LHCN-M2 (cell line): Measurements from ENCODE around the gene MAMDC2. TPM values are rescaled to one million over a fixed set of nuclear protein-coding genes. Genes with fewer than 3 reads are reported as not detected.
A peak's percentile ranks its signal among the peaks of the same experiment; 100 is the strongest.

Experiments
- DNase-seq: peaks from one replicate; pipeline ENCODE4 v3.0.0-alpha.2; 2012; ENCODE audit warnings: low read depth
- total RNA-seq: library from RNA; depleted of rRNA; stranded (reverse); fragments of >200 nt; gene quantifications from 2 replicates; pipeline ENCODE4 v1.2.3, GENCODE V29; 2014

Gene MAMDC2
- total RNA-seq, 1 experiment from 2014 or later, result 53.2 TPM

- no peak for DNase-seq
These were observed 87.6 kb downstream of the MAMDC2 start for GRCh38 chr9:70131296-70131695.

- DNase-seq, result peak; percentile 91
These were observed 89.9 kb downstream of the MAMDC2 start for GRCh38 chr9:70133253-70134208.

GRCh38 chr9:70134360-70134759 is 90.7 kb downstream of the MAMDC2 start:
- no peak for DNase-seq

DNA sequence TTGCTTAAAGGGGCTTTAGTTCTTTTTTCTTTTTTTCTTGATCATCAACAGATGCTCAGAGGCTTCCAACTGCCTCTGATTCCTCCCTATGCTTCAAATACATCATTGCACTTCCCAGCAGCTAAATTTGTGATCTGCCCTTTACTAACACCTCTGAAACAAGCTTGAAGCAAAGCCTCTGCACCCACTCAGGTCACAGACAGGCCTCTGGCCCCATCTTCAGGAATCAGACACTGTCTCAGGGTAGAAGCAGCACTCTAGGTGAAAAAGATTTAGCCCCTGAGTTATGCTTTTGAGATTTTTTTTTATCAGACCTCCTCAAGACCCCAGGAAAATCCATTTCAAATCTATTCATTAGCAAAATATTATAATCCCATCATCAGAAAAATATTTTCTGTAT is 91.5 kb downstream of the MAMDC2 start:
- DNase-seq, result peak; percentile 42

- DNase-seq, result peak; percentile 90
These were observed 93.0 kb downstream of the MAMDC2 start for GRCh38 chr9:70136632-70137031.

DNA sequence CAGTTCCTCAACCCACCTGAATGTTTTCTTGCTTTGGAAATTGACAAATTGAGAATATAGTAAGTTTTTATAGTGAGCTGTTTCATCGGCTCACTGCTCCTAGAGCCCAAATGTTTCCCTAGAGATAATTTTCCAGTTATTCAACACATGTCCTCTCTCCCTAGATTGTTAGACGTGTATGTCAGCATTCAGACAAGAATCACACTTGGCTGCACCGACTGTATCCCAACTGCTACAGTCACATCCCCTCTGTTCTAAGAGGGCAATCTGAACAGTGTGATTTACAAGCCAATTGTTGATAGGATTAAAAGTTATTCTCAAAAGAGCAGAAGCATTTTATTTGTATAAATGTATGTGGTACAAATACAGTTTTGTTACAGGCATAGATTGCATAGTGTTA is 93.9 kb downstream of the MAMDC2 start:
- DNase-seq, result no peak

GRCh38 chr9:70142101-70142500 is 98.5 kb downstream of the MAMDC2 start:
- DNase-seq, result no peak

GRCh38 chr9:70143394-70144130 is 99.9 kb downstream of the MAMDC2 start:
- DNase-seq, result no peak

DNA sequence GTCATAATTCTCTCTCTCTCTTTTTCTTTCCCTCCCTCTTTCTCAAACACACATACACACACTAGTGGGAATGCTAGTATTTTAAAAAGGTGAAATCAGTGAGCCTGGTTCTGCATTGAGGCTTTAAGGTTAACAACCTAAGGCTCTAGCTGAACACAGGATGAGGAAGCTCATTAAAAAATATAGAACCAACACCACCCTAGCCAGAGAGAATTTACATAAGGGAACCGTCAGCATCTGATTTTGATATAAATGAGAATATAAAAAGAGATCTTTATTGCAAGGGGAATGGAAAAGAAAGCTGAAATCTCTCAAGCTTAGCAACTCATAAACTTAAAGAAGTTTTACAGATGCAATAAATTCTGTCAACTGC is 100.5 kb downstream of the MAMDC2 start:
- DNase-seq, result no peak

GRCh38 chr9:70145981-70146380 is 102.3 kb downstream of the MAMDC2 start:
- no peak for DNase-seq

DNA sequence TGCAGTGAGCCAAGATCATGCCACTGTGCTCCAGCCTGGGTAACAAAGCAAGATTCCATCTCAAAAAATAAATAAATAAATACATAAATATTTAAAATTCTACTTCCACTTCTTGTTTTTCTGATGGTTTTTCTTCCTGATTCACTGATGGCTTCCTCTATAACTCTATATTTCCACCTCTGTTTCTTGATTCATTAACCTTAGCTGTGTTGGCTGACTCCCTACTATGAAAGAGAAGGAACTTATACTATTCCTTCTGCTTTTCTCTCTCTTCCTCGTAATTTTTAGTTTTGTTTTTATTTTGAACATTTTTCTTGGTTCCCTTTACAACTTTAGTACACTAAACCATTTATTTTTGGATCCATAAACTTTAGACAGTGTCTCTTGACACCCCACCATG is 103.5 kb downstream of the MAMDC2 start:
- DNase-seq, result no peak

DNA sequence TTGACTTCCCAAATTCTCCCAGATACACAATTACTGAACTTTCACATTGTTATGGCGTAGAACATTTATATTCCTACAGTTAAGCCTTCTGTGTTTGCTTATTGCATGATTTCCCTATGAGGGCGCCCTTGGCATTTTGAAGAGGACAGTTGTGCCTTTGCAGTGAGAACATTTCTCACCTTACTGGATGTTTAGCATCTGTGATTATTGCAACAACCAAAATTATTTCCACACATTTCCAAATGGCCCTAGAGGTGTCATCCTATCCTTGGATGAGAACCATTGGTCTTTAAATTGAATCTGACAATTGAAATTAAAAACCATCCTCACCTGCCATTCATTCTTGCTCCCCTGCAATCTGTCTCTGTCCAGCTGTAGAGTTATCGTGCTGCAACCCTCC is 104.0 kb downstream of the MAMDC2 start:
- no peak for DNase-seq

DNA sequence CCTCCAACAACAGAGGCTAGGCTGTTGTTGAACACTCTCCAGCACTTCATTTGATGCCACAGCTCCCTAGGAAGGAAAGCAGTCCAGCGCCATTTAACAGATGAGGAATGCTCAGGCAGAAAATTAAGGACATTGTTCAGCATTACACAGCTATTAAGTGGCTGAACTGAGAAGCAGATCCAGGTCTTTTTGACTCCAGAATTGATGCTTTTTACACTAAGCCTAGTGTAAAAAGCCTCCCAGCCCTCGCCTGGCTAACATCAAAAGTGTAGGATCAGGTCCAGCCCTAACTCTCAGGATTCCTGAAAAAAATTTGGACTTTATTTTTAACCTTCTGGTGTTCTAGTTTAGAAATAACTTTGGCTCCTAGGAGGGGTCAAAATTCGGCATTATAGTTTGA is 108.7 kb downstream of the MAMDC2 start:
- DNase-seq, result no peak

DNA sequence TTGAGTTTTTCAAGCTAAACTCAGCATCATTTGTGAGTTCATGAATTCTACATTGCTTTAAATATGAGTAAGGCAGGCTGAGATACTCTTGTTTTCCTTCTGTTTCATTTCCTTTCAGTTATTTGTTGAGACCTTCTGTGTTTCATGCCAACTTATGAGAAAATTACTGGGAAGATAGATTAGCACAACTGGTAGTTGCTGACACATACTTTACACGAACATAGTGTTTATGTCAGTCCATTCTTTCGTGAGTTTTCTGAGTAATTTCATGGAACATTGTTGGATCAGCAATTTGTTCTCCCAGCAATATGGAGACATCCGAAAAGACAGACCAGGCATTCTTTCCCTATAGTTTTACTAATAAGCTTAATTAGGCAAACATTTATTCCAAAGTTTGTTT is 113.1 kb downstream of the MAMDC2 start:
- DNase-seq, result peak; percentile 97

DNA sequence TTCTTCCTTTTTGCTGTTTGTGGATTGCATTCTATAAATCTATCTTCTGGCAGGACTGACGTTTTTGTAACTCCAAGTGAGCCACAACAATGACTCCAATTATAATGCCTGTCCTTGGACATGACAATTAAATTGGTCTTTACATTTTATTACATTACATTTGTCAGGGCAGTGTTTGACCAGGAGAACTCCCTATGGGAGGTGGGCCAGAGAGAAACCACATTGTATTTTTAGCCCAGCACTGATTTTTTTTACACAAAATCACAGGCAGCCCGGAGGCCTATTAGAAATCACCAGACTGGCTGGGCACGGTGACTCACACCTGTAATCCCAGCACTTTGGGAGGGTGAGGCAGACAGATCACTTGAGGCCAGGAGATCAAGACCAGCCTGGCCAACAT is 116.0 kb downstream of the MAMDC2 start:
- DNase-seq, result peak; percentile 76

DNA sequence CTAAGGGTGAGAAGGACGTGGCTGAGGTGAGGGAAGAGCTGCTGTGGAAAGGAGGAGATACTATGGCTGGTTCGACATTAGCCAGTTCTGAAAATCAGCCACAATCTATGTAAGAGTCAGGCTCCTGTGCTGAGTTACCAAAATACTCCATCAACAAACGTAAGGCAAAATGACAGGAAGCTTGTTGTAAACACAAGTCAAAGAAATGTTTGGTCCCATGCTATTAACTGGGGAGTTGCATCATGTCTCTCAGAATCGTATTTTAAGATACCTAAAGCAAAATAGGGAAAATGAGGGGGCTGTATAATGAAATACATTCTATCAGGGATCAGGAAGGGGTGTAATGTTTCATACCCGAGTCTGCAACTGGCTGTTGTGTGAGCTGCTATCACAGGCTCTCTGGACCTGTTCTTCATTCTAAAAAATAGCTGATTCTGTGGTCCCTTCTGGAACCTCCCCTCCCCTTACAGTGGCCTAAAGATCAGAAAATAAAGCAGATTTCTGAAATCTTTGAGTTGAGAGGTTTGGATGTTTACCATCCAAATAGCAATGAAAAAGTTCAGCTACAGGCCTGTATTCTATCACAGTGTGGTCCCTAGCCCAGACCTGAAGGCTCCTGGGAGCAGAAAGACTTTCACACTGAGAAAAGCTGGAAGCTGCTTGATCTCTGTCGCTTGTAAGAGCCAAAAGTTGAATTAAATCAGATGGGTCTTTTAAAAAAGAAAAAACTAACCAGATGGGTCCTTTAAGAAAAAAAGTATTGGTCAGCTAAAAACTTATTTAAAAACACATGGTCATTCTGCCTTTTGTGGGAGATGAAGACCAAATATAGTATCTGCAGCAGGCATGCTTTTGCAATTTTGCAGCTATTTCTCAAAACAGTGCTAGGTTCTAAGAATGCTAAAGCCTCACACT is 117.3 kb downstream of the MAMDC2 start:
- no peak for DNase-seq

DNA sequence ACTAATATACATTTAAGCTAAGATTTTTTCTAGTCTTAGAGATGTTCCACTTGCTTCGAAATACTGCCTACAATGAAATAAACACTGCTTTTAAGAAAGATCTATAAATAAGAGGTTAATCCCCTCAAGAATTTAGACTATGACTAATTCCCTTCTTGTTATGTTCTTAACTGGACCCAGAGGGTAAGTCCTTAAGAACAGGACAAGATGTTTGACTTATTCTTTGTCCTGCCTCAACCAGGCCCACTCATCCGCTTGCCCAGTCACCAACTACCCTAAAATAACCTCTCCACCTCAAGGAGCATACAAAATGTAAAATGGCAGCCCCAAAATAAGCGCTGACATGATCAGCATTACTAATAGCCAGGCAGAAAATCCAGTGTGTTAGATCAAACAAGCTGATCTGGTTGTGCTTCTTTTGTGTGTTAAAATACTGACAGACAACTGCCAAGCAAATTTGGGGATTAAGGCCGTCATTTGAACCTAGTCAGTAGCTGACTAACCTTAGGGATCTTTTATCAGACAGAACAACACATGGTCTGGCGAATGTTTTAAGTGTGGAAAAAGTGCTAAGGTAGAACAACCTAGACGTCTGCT is 121.5 kb downstream of the MAMDC2 start:
- peak; percentile 74 for DNase-seq

DNA sequence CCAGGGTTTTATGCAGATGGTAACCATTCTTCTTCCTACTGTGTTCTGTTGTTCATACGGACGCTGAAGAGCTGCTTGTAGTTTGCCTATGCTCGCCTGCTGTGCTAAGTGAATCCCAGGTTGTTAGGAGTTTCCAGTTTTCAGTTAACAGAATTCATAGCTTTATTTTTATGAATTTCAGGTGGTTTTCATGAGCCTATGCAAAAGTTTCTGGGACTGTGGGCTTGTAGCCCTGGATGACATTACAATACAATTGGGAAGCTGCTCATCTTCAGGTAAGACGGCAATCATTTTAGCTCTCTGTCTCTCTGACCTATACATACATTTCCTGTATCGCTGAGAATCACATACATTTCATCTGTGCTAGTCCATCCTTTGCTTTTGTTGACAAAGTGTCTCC is 124.9 kb downstream of the MAMDC2 start:
- no peak for DNase-seq

DNA sequence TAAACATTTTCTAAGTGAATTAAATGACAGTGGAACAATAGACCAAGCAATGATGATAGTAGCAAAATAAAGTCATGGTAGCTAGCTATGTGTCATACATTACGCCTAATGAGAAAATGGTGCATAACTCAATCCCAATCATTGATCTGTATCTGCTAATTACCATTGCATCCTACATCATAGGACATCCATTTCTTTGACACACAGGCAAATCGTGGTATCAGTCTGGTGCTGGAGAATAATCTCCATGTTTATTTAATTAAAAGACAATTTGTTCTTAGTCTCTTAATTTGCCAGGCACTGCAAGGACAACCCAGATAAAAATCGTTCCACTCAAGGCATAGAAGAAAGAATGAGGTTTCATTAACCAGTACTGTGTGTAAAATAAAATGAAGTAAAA is 125.6 kb downstream of the MAMDC2 start:
- no peak for DNase-seq

GRCh38 chr9:70170151-70170790 is 126.6 kb downstream of the MAMDC2 start:
- DNase-seq, result no peak

- no peak for DNase-seq
These were observed 128.9 kb downstream of the MAMDC2 start for GRCh38 chr9:70172532-70172931.
